Measurements from ENCODE around the gene ACKR1. TPM values are rescaled to one million over a fixed set of nuclear protein-coding genes. Genes with fewer than 3 reads are reported as not detected.

ACKR1 gene
- total and polyA plus RNA-seq, 4 donors, result 0.08 to 17.2 (median 0.48) TPM; not detected in 1

DNA sequence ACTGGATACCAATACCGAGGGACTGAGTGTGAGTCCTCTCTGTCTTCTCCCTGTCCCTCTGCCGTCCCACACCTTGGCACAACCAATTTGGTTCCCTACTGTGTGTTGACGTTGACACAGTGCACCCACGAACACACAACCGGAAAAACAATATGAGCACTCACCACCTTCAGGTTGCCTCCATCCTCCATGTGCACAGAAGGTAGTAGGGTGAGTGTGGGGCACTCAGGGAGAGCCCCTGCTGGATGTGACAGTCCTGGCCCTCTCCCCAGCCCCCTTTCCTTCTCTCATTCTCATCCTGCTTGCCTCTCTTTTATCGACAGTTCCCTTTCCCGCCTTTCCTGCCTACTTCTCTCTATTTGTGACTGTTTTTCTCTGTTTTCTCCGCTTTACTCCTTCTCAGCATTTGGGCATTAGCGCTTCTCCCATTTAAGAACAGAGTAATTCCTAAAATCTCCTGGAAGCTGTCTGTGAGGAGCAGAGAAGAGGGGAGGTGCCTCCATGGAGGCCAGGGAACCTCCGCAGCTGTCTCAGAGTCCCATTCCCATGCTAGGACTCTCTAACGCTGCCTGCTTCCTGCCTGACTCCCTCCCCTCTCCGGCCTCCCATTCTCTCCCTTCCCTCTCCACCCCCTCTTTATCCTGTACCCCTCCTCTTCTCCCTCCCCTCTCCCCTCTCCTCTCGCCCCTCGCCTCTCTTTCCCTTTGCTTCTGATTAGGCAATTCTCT, 16.9 kb upstream of the ACKR1 start (continued):
- TF ChIP-seq, protein P1, sequence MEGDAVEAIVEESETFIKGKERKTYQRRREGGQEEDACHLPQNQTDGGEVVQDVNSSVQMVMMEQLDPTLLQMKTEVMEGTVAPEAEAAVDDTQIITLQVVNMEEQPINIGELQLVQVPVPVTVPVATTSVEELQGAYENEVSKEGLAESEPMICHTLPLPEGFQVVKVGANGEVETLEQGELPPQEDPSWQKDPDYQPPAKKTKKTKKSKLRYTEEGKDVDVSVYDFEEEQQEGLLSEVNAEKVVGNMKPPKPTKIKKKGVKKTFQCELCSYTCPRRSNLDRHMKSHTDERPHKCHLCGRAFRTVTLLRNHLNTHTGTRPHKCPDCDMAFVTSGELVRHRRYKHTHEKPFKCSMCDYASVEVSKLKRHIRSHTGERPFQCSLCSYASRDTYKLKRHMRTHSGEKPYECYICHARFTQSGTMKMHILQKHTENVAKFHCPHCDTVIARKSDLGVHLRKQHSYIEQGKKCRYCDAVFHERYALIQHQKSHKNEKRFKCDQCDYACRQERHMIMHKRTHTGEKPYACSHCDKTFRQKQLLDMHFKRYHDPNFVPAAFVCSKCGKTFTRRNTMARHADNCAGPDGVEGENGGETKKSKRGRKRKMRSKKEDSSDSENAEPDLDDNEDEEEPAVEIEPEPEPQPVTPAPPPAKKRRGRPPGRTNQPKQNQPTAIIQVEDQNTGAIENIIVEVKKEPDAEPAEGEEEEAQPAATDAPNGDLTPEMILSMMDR (IDR thresholded peaks at IDR 0.05; ENCODE audit: low read depth, low read length, missing input control), result no peak
- TF ChIP-seq HNF4G (IDR thresholded peaks at IDR 0.05) (no peak), FOXA1 (IDR thresholded peaks at IDR 0.05) (no peak), JUND (IDR thresholded peaks at IDR 0.05) (no peak), RXRA (IDR thresholded peaks at IDR 0.05) (no peak), SP1 (IDR thresholded peaks at IDR 0.05) (no peak)
- TF ChIP-seq, protein P2, sequence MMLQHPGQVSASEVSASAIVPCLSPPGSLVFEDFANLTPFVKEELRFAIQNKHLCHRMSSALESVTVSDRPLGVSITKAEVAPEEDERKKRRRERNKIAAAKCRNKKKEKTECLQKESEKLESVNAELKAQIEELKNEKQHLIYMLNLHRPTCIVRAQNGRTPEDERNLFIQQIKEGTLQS (IDR thresholded peaks at IDR 0.05), result no peak

DNA sequence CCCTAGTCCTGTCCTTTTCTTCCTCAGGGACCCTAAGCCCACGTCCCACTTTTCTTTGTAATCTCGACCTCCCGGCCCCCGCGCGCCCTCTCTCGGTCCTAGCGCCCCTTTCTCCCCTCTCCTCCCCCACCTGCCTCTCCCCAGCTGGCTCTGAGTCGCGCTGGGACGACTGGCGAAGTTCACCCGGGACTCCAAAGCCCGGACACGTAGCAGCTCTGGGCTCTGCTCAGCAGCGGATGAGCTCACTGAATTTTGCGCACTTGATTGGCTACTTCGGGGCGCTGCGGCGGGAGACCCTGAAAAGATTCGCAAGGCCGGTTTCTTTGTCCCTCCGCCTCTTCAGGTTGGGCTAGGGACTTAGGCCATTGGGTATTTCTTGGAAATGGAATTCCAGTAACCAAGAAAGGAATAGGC, 16.3 kb upstream of the ACKR1 start:
- Histone ChIP-seq H3K4me3 (ENCODE audit: low read depth in 1 of 3, low read length in 3 of 3) (no peak overlapping the region), H3K27ac (ENCODE audit: low read depth in 1 of 2, low read length in 2 of 2) (no peak overlapping the region), H3K9ac (ENCODE audit: low read depth in 1 of 2, low read length in 2 of 2) (no peak overlapping the region), H3K4me1 (ENCODE audit: control insufficient read depth in 4 of 4, insufficient read depth in 4 of 4, low read length in 3 of 4) (no peaks in the 10 kb centered on the region), H3K36me3 (ENCODE audit: control insufficient read depth in 4 of 4, insufficient read depth in 3 of 4, low read depth in 1 of 4, low read length in 3 of 4) (no peaks in the 10 kb centered on the region), H3K9me3 (ENCODE audit: control insufficient read depth in 4 of 4, low read length in 3 of 4) (no peaks in the 10 kb centered on the region), H3K27me3 (ENCODE audit: control insufficient read depth in 4 of 4, insufficient read depth in 4 of 4, low read length in 3 of 4) (peaks cover 0 to 11% (median 4%) of the 10 kb centered on the region in 4 donors)
- no peak for DNase-seq (ENCODE audit: low spot score)
- TF ChIP-seq EGR1 (IDR thresholded peaks at IDR 0.05; ENCODE audit: low read depth in 2 of 2) (no peak), RAD21 (IDR thresholded peaks at IDR 0.05) (no peak), FOXA1 (IDR thresholded peaks at IDR 0.05) (no peak), GABPA (IDR thresholded peaks at IDR 0.05 in 1 of 2, conservative IDR thresholded peaks at IDR 0.05 in 1 of 2) (no peak), FOXA2 (IDR thresholded peaks at IDR 0.05) (no peak), HNF4G (IDR thresholded peaks at IDR 0.05) (no peak), SP1 (IDR thresholded peaks at IDR 0.05) (no peak), NR2F2 (IDR thresholded peaks at IDR 0.05) (no peak)
- TF ChIP-seq, protein P2 (IDR thresholded peaks at IDR 0.05), result no peak
- TF ChIP-seq, protein P3, sequence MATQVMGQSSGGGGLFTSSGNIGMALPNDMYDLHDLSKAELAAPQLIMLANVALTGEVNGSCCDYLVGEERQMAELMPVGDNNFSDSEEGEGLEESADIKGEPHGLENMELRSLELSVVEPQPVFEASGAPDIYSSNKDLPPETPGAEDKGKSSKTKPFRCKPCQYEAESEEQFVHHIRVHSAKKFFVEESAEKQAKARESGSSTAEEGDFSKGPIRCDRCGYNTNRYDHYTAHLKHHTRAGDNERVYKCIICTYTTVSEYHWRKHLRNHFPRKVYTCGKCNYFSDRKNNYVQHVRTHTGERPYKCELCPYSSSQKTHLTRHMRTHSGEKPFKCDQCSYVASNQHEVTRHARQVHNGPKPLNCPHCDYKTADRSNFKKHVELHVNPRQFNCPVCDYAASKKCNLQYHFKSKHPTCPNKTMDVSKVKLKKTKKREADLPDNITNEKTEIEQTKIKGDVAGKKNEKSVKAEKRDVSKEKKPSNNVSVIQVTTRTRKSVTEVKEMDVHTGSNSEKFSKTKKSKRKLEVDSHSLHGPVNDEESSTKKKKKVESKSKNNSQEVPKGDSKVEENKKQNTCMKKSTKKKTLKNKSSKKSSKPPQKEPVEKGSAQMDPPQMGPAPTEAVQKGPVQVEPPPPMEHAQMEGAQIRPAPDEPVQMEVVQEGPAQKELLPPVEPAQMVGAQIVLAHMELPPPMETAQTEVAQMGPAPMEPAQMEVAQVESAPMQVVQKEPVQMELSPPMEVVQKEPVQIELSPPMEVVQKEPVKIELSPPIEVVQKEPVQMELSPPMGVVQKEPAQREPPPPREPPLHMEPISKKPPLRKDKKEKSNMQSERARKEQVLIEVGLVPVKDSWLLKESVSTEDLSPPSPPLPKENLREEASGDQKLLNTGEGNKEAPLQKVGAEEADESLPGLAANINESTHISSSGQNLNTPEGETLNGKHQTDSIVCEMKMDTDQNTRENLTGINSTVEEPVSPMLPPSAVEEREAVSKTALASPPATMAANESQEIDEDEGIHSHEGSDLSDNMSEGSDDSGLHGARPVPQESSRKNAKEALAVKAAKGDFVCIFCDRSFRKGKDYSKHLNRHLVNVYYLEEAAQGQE (IDR thresholded peaks at IDR 0.05), result no peak
- 3% methylated on average over 24 of the region's 24 CpGs for WGBS

DNA sequence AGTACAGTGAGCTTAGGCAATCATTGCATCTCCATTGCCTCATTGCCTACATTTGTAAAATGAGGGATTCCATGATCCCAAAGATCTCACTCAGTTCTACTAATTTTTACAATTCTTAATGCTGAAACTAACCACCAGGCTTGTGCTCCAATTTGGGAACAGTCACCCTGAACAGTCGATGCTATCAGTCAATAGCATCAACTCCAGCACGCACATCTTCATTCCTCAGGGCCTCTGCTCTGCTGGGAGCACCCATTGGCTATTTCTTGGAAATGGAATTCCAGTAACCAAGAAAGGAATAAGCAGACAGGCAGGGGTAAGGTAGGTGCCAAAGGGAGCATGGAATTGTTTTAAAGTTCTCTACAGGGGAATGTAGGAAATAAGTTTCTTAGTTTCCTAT, 14.2 kb upstream of the ACKR1 start:
- WGBS, result 68% methylated on average over 2 of the region's 2 CpGs
- no peak overlapping the region for H3K9ac ChIP-seq (ENCODE audit: low read depth in 1 of 2, low read length in 2 of 2)
- H3K4me3 ChIP-seq (ENCODE audit: low read depth in 1 of 3, low read length in 3 of 3), result no peak overlapping the region
- no peaks in the 10 kb centered on the region for H3K36me3 ChIP-seq (ENCODE audit: control insufficient read depth in 4 of 4, insufficient read depth in 3 of 4, low read depth in 1 of 4, low read length in 3 of 4)
- H3K27ac ChIP-seq (ENCODE audit: low read depth in 1 of 2, low read length in 2 of 2), result no peak overlapping the region
- H3K9me3 ChIP-seq (ENCODE audit: control insufficient read depth in 4 of 4, low read length in 3 of 4), result no peaks in the 10 kb centered on the region
- DNase-seq (ENCODE audit: low spot score), result no peak
- no peaks in the 10 kb centered on the region for H3K4me1 ChIP-seq (ENCODE audit: control insufficient read depth in 4 of 4, insufficient read depth in 4 of 4, low read length in 3 of 4)
- H3K27me3 ChIP-seq (ENCODE audit: control insufficient read depth in 4 of 4, insufficient read depth in 4 of 4, low read length in 3 of 4), result peaks cover 0 to 11% (median 4%) of the 10 kb centered on the region in 4 donors
- TF ChIP-seq RXRA (IDR thresholded peaks at IDR 0.05) (no peak), TAF1 (conservative IDR thresholded peaks at IDR 0.05) (no peak), HNF4G (IDR thresholded peaks at IDR 0.05) (no peak), YY1 (IDR thresholded peaks at IDR 0.05) (no peak), FOXA1 (IDR thresholded peaks at IDR 0.05) (no peak), FOXA2 (IDR thresholded peaks at IDR 0.05) (no peak), NR2F2 (IDR thresholded peaks at IDR 0.05) (no peak)
- TF ChIP-seq, protein P1 (IDR thresholded peaks at IDR 0.05; ENCODE audit: low read depth, low read length, missing input control), result no peak
- TF ChIP-seq, protein P4, sequence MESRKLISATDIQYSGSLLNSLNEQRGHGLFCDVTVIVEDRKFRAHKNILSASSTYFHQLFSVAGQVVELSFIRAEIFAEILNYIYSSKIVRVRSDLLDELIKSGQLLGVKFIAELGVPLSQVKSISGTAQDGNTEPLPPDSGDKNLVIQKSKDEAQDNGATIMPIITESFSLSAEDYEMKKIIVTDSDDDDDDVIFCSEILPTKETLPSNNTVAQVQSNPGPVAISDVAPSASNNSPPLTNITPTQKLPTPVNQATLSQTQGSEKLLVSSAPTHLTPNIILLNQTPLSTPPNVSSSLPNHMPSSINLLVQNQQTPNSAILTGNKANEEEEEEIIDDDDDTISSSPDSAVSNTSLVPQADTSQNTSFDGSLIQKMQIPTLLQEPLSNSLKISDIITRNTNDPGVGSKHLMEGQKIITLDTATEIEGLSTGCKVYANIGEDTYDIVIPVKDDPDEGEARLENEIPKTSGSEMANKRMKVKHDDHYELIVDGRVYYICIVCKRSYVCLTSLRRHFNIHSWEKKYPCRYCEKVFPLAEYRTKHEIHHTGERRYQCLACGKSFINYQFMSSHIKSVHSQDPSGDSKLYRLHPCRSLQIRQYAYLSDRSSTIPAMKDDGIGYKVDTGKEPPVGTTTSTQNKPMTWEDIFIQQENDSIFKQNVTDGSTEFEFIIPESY (IDR thresholded peaks at IDR 0.05), result no peak
- TF ChIP-seq, protein P5, sequence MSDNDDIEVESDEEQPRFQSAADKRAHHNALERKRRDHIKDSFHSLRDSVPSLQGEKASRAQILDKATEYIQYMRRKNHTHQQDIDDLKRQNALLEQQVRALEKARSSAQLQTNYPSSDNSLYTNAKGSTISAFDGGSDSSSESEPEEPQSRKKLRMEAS (IDR thresholded peaks at IDR 0.05), result no peak
- TF ChIP-seq, protein P2 (IDR thresholded peaks at IDR 0.05), result no peak
